DMS114 treated with DMSO at 0.1 percent for 48 hours (cell line): Measurements from ENCODE around the gene BOC.

Experiments used
- DNase-seq: peaks from one replicate; lab custom pipeline; 2025; ENCODE audit not compliant: unreplicated experiment; lab: John Stamatoyannopoulos, UW

Gene BOC

DNA sequence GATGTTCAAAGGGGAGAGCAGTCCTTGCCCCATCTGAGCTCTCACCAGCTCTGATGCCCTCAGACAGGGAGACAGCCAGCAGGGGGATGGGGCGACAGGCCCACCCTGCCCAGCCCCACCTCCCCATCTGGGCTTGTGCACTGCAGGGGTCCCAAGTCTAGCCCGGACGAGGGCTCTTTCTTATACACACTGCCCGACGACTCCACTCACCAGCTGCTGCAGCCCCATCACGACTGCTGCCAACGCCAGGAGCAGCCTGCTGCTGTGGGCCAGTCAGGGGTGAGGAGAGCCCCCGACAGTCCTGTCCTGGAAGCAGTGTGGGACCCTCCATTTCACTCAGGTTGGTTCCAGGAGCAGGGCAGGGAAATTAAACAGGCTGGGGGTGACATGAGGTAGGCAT is 73.9 kb downstream of the BOC start:
- no peak for DNase-seq

DNA sequence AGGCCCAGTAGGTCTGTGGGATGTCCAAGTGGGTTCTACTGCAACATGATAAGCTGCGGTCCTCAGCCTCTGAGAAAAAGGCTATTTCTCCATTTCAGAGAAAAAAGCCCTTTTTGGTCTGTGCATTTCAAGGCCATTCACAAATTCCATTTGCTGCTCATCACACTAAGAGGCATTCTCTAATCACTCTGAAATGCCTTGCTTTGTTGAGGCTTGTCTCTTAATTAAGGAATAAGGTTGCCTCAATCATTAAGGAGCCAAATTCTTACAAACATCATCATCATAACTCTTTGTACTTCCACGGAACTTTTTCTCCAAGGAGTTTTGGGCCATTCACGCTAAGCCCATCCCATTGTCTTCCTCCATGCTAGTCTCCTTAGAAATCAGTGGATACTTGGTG is 74.4 kb downstream of the BOC start:
- DNase-seq: no peak

DNA sequence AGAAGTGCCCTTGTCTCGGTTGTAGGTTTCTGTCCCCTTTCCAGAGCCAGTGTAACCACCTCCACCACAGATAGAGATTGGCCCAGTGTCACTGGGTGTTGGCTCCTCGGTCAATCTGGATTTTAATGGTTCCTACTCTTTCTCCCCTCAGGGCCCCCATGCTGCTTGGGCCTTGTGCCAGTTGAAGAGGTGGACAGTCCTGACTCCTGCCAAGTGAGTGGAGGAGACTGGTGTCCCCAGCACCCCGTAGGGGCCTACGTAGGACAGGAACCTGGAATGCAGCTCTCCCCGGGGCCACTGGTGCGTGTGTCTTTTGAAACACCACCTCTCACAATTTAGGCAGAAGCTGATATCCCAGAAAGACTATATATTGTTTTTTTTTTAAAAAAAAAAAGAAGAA is 75.2 kb downstream of the BOC start:
- DNase-seq: no peak

DNA sequence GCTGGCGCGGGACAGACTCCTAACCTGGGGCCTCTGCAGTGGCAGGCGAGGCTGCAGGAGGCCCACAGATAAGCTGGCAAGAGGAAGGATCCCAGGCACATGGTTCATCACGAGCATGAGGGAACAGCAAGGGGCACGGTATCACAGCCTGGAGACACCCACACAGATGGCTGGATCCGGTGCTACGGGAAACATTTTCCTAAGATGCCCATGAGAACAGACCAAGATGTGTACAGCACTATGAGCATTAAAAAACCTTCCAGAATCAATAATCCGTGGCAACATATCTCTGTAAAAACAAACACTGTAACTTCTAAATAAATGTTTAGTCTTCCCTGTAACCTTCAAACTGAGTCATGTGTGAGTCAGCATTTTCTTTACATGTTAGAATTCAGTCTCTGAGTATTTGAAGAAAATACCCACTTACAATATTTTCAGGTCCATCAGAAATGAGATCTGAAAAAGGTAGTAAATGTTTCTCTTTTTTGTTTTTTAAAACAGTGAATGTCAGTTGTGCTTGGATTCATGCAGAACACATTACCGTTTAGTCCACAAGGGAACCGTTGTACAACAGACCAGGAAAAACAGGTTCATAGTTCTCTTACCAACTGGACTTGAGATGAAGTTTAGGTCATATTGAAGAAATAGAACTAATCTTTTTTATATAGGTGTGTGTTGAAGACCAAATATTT is 75.9 kb downstream of the BOC start:
- no peak for DNase-seq

DNA sequence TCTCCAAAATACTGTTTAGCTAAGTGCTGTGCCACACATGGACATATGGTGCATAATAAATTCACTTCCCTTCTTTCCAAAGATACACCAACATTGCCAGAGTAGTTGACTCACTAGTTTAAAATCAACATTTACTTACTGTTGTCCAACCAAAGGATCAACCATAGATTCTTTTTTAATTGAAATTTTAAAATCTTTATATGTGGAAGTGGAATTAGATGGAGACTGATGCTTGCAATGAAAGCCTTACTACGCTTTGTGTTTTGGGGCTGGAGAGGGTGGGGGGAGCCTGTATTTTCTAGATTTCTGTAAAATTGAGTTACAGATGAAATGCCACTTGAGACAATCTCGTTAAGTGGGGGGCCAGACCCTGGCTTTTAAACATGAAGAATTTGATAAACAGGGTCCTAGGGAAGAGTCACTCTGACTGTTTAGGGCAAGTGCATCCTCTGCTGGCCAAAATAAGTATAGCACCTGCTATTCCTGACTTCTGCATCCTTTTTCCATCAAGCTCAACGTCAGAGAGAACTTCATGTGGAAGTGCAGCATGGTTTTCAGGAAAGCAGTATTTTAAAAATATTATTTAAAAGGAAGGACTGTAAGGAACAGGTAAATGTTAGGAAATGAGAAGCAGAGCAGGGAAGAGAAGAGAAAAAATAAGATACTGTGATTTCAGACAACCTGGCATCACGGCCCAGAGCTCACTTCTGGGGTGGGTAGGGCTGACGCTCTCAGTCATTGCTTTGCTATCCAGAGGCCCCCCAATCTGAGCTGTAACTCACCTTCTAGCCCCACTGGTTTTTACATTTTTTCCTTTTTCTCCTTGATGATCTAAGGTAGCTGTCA is 76.7 kb downstream of the BOC start:
- peak; percentile 51 for DNase-seq

DNA sequence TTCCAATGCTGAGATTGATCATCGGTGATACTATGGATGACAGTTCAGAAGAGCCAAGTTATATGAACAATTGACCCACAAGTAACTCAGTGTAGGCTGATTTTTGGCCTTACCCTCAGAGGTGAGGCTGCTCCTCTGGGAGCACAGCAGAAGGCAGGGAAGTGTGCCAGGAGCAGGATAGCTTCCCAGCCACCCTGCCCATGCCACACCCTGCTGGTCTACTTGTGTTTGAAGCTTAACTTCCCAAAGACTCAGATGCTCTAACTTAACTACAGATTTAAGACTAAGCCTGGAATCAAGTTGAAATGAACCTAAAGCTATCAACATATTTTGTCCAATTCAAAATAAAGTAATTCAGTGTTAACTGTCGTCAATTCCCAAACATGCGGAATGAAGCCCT is 77.5 kb downstream of the BOC start:
- DNase-seq: no peak

DNA sequence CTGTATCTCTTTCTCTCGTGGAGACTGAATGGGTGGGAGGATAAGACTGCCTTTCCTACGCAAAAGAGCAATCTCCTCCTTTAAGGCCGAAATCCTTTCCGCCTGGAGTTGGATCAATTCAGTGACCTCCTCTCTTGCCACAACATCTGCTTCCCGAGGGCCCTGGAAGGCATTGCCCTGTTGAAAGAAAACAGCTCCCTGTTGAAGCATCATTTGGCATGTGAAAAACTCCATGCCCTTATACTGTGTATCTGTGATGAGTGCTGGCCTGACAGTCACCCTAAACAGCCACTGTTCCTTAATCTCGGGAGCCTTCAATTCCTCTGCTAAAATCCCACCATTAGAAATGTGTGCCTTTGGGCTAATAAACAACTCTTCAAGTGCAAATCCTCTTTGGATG is 80.2 kb downstream of the BOC start:
- no peak for DNase-seq

DNA sequence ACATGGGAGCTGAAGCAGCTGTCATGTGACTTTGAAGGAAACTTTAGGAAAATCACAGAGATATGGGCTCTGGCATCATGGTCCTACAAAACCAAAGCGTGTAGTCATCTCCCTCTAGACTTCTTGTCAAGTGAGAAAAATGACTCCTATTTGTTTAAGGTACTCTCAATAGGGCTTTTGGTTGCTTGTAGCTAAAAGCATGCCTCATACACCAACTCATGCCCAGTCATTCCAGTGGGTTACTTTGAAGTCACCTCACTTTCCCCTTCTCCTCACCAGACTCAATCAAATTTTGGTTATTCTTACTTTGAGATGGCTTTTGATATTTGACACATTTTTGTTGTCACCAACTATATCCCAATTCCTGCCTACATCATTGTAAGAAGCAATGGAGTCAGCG is 81.6 kb downstream of the BOC start:
- DNase-seq: no peak

DNA sequence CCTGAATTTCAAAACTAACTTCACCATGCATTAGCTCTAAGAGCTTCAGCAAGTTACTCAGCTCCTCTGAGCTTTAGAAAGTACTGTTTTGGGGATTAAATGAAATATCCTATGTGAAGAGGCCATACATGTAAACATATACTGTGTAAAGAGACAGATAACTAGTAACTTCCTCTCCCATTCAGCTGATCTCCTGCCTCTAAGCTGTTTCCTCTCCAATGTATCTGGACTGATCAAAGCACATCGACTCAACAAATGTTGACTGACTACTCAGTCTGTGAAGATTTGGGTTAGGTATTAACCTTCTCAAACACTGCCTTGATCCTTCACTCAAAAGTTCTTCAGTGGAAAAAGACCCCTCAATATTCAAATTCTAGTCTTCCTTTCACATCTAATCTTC is 82.0 kb downstream of the BOC start:
- no peak for DNase-seq

DNA sequence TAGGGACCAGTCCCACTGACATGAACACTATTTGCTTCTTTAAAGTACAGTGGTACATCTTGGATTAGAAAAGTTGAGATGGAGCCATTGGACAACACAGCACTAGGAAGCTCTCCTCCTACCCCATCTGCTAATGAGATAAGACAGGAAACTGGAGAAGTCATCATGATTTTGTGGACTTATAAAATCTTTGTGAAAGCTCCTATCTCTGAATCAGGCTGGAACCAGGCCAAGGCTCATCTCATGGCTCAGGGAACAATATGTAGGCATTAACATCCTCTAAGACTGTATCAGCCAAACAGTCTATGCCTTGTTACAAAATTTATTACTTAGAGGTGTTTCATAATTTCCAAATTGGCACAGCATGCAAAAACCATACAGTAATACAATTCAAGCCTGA is 84.1 kb downstream of the BOC start:
- no peak for DNase-seq

DNA sequence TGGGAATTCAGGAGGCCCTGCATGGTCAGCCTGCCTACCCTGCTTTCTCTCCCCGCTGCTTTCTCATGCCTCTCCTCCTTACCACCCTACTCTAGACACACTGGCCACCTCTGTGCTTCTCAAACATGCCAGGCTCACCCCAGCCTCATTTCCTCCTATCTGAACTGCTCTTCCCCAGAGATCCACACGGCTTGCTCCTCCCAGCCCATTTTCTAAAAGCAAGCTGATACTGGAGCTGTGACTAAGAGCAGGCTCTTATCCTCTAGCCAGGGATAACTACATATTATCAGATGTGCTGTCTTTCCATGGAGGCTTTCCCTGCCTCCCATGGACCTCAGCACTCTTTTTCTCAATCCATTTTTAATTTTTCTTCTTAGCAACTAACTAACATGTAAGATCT is 85.9 kb downstream of the BOC start:
- no peak for DNase-seq

DNA sequence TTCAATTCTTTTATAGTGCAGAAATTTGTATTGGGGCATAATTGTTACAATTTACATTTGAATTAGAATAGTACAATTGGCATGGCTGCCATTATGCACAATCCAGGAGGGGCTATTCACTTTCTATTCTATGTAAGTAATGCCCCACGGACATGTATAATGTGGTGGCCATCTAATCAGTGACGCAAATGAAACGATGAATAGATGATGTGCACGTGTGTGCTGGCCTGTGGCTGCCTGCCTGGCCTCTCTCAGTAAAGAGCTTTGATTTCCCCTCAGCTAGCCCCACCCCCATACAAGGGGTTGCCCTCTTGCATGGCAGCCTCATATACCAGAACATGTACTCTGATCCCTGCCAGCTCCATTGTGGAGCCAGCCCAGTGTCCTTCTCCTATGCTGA is 86.5 kb downstream of the BOC start:
- no peak for DNase-seq

DNA sequence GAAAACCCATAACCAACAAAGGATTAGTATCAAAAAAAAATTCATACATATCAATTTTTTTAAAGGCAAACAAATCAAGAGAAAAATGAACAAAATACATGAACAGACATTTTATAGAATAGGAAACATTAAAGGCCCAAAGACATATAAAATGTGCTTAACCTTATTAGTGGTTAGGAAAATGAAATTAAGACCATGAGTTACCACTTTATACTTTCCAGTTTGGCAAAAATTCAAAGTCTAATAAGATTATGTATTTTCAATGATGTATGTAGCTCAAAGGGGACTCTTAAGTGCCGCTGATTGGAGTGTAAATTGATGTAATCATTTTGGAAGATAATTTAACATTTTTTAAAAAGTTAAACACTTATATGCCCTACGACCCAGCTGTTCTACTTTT is 89.2 kb downstream of the BOC start:
- no peak for DNase-seq

DNA sequence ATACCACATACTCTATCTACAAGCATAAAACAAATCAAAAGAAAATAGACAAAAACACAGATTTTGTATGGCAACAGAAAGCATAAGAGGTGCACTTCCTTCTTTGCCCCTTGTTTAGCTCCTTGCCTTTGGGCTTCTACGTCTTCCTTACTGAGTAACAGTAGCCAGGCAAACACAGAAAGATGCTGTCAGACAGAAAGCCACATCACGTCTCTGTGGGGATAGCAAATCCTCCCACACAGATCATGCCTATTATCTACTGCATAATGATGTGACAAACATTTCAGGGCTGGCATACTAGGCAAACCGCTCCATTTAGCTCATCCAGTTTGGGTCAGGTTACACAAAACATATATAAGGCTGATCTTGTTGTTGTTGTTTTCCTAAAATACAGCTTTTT is 92.7 kb downstream of the BOC start:
- no peak for DNase-seq

DNA sequence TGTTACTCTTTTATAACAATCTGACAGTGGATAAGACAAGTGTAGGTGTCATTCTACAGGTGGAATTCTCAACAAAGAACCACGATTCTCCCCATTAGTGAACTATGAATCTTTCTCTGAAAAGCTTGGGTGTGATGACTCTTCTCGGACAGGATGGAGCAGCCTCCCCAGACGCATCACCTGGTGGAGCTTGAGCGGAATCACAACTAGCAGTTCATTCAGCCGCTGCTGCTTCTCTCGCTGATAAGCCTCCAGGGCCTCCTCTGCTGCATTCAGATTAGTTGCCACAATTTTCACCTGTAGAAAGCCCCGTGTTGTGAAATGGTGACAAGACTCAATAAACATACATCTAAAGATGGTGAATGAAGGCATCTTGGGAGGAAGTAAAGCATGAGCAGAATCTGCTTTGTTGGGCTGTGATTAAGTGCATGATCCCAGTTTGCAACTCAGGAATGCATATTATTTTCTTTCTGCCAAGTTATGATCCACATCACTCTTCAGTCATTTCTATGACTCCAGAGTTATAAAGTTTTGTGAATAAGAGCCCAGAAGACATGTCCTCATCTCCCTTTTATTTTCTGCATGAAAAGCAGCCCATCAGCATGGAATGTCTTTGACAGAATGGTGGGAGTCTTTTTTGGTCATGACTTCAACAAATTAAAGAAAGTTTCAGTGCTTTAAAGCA is 93.6 kb downstream of the BOC start:
- no peak for DNase-seq

DNA sequence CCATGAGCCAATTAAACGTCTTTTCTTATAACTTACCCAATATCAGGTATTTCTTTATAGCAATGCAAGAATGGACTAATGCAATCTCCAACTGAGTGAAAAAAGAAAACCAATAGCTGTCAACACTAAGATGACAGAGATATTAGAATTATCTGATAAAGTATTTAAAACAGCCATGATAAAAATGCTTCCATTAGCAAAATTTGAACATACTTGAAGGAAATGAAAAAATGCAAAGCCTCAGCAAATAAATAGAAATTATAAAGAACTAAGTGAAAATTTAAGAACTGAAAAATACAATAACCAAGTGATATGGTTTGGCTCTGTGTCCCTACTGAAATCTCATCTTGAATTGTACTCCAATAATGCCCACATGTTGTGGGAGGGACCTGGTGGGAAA is 99.6 kb downstream of the BOC start:
- no peak for DNase-seq

DNA sequence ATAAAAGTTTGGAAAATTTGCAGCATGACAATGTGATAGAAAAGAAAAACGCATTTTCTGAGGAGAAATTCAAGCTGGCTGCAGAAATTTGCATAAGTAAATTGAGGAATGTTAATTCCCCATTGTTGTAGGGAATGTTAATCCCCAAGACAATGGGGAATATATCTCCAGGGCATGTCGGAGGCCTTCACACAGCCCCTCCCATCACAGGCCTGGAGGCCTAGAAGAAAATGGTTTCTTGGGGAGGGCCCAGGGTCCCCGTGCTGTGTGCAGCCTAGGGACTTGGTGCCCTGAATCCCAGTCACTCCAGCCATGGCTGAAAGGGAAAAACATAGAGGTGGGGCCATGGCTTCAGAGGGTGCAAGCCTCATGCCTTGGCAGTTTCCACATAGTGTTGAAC is 101.1 kb downstream of the BOC start:
- DNase-seq: no peak

DNA sequence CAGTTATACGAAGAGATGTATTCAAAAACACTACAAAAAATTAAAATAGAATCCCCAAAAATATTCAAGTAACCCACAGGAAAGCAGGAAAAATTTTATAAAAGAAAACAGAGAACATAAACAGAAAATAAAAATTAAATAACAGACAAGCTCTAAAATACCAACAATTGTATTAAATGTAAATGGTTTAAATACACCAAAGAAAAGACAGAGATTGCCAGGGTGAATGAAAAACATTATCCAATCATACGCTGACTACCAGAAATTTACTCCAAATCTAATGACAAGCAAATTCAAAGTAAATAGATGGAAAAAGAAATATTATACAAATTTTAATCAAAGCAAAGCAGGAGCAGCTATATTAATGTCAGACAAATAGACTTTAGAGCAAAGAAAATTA is 103.6 kb downstream of the BOC start:
- no peak for DNase-seq

DNA sequence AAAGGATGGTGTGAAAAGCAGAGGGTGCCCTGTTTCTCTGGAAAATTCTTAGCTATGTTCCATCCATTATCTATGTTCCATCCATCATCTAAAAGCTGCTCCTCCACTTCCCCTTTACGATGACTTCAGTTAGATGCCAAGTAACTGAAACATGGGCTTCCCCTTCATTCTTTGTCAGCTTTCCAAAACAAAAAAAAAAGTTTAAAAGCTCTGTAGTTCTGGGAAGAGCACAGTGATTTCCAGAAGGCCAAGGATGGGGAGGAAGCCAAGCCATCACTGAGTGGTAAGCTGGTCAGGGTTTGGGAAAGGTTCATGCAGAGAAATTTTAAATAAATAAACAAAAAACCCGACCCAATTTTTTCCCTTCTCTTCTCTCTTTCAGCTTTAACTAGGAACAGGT is 118.4 kb downstream of the BOC start:
- DNase-seq: no peak

DNA sequence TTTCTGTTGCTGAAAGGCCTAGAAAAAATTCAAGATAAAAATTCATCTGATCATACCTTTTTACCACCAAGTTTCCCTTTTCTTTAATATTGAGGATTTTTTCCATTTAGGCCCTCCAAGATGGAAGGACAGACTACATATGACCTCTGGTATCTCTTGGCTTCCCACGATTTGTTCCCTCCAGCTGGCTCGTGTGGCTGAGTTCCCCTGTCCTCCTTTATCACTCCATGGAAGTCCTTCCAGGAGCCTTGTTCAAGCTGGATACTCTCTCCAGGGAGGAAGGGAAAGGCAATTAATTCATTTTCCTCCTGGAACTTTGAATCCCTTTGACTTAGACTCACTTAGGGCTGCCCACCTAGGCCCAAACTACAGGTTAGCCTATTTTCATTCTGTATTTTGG is 119.4 kb downstream of the BOC start:
- DNase-seq: no peak

DNA sequence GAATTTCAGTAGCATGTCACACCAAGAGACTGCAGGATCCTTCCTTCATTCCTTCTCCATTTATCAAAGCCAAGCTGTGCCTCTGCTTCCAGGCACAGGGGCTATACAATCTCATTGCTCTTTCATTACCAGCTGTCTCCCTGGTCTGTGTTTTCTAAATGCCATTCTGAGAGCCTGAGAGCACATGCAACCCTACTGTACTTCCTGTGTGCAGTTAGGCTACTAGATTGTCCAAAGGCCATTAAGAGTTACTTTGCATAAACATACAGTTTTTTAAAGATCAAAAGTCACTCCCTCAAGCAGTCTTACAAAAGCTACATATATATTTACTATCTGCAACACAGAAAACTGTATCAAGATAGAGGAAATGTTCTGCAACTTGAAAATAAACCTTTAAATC is 119.8 kb downstream of the BOC start:
- no peak for DNase-seq
